ENCODE measurements around the gene PRODH2.
"Not testable (repeated sequence)": the region's sequence is repeated elsewhere in the genome, so short reads cannot be mapped to it uniquely, and the experiment has no call there.

The PRODH2 gene

GRCh38 chr19:35843676-35844481 lies 31.2 kb upstream of the PRODH2 start:
- DNase-seq (ENCODE audit: low read depth): no peak

DNA sequence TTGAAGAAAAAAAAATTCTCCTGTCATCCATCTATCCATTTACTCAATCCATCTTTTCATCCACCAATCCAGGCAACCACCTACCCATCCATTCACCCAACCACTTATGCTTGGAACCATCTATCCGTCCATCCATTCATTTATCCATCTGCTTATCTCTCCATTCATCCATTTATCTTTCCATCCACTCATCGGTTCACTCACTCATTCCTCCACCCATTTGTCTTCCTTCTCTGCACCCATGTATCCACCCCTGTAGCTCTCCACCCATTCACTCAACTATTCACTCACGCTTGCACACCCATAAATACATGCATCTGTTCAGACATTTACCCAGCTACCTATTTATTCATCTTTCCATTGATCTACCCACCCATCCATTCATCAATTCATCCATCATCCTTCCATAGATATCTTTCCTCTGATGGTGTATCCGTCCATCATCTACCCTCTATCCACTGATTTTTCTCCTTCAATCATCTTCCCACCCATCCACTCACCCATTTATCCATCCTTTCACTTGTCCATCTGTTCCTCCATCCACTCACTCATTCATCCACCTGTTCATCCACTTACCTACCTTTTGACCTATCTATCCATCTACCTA lies 30.1 kb upstream of the PRODH2 start:
- DNase-seq (ENCODE audit: low read depth): no peak

DNA sequence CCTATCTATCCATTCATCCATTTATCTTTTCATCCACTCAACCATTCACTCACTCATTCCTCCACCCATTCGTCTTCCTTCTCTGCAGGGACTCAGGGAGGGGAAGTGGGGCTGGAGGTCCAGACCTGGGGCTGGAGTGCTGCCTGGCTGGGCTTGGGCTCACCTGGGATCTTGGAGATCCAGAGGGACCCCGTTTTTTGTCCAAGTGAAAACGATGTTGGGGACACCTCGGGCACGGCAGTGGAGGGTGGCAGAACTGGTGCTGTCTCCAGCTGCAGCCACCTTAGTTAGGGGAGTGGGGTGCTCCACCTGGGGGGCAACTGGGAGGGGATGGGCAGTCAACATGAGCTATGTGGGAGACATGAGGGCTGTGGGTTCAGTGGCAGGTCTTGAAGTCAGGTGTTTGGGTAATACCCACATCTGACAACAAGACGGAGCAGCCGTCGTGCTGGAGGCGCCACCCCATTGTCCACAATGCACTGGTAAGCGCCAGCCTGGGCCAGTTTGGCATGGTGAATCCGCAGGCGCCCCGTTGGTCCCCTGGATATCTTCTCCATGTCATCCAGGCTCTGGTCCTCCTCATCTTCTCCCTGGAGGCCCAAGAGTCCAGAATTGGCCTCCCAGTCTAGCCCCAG lies 29.4 kb upstream of the PRODH2 start:
- no peak for DNase-seq (ENCODE audit: low read depth)

GRCh38 chr19:35836096-35836495 lies 23.5 kb upstream of the PRODH2 start:
- DNase-seq (ENCODE audit: low read depth): not testable (repeated sequence)

DNA sequence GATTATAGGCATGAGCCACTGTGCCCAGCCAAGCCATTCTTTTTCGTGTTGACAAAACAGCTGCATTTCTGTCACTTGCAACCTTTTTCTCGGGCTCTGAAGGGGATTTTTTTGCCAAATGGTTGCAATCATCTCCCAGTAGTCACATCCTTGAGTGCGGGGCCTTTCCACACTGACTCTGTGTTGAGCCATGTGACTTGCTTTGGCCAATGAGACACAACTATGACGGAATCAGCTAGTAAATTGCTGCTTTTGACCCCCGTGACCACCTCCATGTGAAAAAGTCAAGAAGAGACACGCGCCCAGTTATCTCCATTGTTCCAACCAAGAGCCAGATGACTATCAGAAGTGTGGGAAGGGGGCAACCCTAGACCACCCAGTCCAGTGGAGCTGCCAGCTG lies 21.3 kb upstream of the PRODH2 start:
- no peak for DNase-seq (ENCODE audit: low read depth)

- DNase-seq (ENCODE audit: low read depth): no peak
Measured at GRCh38 chr19:35832054-35832453, 19.4 kb upstream of the PRODH2 start.

DNA sequence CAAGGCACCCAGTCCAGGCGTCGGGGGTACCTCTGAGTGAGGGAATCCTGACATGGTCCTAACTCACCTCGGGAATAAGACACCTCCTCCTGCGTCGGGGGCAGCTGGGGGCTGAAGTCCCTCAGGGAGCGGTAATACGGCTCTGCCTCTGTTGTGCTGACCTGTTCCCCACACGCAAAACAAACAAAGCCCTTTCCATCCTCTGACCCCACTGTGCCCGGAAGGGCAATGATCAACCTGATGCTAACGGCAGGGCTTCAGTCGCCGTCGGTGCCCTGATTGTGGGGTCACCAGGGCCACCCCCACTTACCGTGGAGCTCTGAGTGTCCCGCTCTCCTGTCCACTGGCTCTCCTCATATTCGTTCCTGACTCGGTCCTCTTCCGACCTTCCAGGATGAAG lies 18.3 kb upstream of the PRODH2 start:
- DNase-seq (ENCODE audit: low read depth): no peak

- peak; percentile 47 for DNase-seq (ENCODE audit: low read depth)
Measured at GRCh38 chr19:35828692-35829301, 16.2 kb upstream of the PRODH2 start.

DNA sequence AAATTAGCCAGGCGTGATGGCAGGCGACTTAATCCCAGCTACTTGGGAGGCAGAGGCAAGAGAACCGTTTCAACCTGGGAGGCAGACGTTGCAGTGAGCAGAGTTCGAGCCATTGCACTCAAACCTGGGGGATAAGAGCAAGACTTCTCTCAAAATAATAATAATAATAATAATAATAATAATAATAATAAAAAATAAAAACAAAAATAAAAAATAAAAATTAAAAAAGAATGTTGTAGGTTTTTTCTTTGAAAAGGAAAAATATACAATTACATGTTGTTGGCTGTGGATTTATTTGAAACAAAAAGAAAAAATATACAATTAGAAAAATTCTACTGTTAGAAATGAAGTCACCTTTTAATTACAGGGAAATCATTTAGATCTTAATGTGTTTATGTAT lies 11.5 kb upstream of the PRODH2 start:
- DNase-seq (ENCODE audit: low read depth): no peak

DNA sequence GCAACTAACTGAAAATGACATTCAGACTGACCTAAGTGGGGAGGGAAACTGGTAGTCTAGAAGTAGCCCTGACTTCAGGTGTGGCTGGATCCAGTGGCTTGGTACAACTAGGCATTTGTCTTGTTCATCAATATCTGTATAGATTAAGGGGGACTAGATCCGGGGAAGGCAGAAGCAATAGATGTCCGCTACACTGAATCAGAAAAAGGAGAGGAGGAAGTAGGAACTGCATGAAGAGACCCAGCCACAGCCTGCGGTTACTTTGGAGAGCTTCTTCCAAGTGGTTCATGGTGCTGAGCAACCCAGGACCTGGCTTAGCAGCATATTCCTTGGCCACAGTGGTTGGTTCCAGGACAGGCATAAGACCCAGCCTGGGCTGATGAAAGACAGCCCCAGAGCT lies 9.9 kb upstream of the PRODH2 start:
- DNase-seq (ENCODE audit: low read depth): no peak

- no peak for DNase-seq (ENCODE audit: low read depth)
Measured at GRCh38 chr19:35818445-35818844, 5.8 kb upstream of the PRODH2 start.

GRCh38 chr19:35816846-35817245 lies 4.2 kb upstream of the PRODH2 start:
- no peak for DNase-seq (ENCODE audit: low read depth)

- DNase-seq (ENCODE audit: low read depth): no peak
Measured at GRCh38 chr19:35816262-35816661, 3.6 kb upstream of the PRODH2 start.

GRCh38 chr19:35813043-35813890 lies 622 bp upstream of the PRODH2 start:
- DNase-seq (ENCODE audit: low read depth): no peak

DNA sequence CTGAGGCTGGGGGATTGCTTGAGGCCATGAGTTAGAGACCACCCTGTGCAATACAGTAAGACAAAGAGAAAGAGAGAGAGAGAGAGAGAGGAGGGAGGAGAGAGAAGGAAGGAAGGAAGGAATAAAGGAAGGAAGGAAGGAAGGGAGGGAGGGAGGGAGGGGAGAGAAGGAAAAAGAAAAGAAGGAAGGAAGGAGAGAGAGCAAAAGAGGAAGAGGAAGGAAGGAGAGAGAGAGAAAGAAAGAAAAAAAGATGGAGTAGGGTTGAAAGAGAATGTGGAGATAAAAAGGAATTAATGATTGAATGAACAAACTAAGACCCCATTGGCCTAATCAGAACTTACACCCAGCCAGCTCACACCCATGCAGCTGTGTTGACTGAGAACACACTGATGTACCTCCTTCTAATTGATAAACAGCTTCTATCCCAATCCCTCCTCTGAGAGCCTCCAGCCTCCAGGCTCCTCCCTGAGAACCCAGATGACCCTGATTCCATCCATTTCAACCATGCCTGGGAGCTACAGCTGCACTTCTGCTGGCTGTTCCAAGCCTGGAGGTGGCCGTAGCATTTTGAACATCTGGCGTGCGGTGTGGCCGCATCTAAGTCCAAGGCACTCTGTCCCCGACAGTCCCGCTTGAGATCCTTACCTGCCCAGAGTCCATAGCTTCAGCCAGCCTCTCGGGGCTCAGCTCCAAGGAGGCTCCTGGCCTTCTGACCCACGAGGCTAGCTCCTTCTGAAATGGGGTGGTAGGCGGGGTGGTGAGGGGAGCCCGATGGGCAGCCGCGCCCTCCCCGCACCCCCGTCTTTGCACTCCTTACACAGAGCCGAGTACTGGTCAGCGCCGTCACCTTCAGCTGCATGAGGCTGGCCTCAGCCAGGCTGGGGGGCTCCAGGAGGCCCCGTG lies 1.1 kb downstream of the PRODH2 start:
- no peak for DNase-seq (ENCODE audit: low read depth)

DNA sequence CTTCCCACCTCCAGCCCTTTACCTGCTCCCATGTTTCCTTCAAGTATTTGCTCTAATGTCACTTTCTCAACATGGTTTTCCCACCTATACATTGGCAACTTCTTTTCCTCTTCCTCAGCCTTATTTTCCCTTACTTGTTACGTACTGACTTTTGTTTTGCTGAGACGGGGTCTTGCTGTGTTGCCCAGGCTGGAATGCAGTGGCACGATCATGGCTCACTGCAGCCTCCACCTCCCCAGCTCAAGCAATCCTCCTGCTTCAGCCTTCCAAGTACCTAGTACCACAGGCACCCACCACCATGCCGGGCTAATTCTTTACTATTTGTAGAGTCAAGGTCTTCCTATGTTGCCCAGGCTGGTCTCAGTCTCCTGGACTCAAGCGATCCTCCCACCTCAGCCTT lies 5.0 kb downstream of the PRODH2 start:
- no peak for DNase-seq (ENCODE audit: low read depth)

GRCh38 chr19:35806597-35806996 lies 6.0 kb downstream of the PRODH2 start:
- DNase-seq (ENCODE audit: low read depth): no peak

GRCh38 chr19:35805526-35806102 lies 7.0 kb downstream of the PRODH2 start:
- no peak for DNase-seq (ENCODE audit: low read depth)

GRCh38 chr19:35801828-35802227 lies 10.8 kb downstream of the PRODH2 start:
- DNase-seq (ENCODE audit: low read depth): no peak

- DNase-seq (ENCODE audit: low read depth): no peak
Measured at GRCh38 chr19:35797663-35798062, 15.0 kb downstream of the PRODH2 start.
